ENCODE data around the gene THAP12. TPM values are rescaled to one million over a fixed set of nuclear protein-coding genes. Genes with fewer than 3 reads are reported as not detected.

The THAP12 gene
- total and polyA plus RNA-seq, 2 of the 13 experiments (the other 11 are each of a cell fraction or from before 2014, with no cell fraction given): 18.8 to 51.3 TPM

- TF ChIP-seq, protein P1, sequence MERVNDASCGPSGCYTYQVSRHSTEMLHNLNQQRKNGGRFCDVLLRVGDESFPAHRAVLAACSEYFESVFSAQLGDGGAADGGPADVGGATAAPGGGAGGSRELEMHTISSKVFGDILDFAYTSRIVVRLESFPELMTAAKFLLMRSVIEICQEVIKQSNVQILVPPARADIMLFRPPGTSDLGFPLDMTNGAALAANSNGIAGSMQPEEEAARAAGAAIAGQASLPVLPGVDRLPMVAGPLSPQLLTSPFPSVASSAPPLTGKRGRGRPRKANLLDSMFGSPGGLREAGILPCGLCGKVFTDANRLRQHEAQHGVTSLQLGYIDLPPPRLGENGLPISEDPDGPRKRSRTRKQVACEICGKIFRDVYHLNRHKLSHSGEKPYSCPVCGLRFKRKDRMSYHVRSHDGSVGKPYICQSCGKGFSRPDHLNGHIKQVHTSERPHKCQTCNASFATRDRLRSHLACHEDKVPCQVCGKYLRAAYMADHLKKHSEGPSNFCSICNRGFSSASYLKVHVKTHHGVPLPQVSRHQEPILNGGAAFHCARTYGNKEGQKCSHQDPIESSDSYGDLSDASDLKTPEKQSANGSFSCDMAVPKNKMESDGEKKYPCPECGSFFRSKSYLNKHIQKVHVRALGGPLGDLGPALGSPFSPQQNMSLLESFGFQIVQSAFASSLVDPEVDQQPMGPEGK (CRISPR knock-in tag; IDR thresholded peaks at IDR 0.05): peak; percentile 41; the same call in 1 of the 2 replicates
- TF ChIP-seq RXRA (CRISPR knock-in tag; IDR thresholded peaks at IDR 0.05) (peak; percentile 84), KLF6 (CRISPR knock-in tag; IDR thresholded peaks at IDR 0.05) (0 out of 2 replicates have a peak, but pooled peaks have one; percentile 44), ZNF644 (CRISPR knock-in tag; IDR thresholded peaks at IDR 0.05; ENCODE audit: low read depth) (0 out of 2 replicates have a peak, but pooled peaks have one; percentile 42), IRF2 (CRISPR knock-in tag; IDR thresholded peaks at IDR 0.05) (0 out of 2 replicates have a peak, but pooled peaks have one; percentile 31), NR2F2 (IDR thresholded peaks at IDR 0.05; ENCODE audit: borderline replicate concordance, low read depth) (peak; percentile 94), HMG20A (CRISPR knock-in tag; IDR thresholded peaks at IDR 0.05; ENCODE audit: borderline replicate concordance) (peak; percentile 89), NR2F1 (CRISPR knock-in tag; IDR thresholded peaks at IDR 0.05) (peak; percentile 90 to 93), NCOA2 (CRISPR knock-in tag; IDR thresholded peaks at IDR 0.05) (peak; percentile 74), KDM2A (CRISPR knock-in tag; IDR thresholded peaks at IDR 0.05; ENCODE audit: borderline replicate concordance, low read depth) (peak; percentile 58; the same call in 1 of the 2 replicates), ZNF326 (CRISPR knock-in tag; IDR thresholded peaks at IDR 0.05; ENCODE audit: borderline replicate concordance) (no peak), CBX5 (CRISPR knock-in tag; IDR thresholded peaks at IDR 0.05; ENCODE audit: borderline replicate concordance) (peak; percentile 55; the same call in 1 of the 2 replicates), ZFP82 (CRISPR knock-in tag; IDR thresholded peaks at IDR 0.05; ENCODE audit: borderline replicate concordance) (no peak), MED1 (CRISPR knock-in tag; IDR thresholded peaks at IDR 0.05) (peak; percentile 27; the same call in 1 of the 2 replicates), ELF1 (CRISPR knock-in tag; IDR thresholded peaks at IDR 0.05) (0 out of 2 replicates have a peak, but pooled peaks have one; percentile 47), JUN (CRISPR knock-in tag; IDR thresholded peaks at IDR 0.05) (0 out of 2 replicates have a peak, but pooled peaks have one; percentile 20)
- TF ChIP-seq, protein P2, sequence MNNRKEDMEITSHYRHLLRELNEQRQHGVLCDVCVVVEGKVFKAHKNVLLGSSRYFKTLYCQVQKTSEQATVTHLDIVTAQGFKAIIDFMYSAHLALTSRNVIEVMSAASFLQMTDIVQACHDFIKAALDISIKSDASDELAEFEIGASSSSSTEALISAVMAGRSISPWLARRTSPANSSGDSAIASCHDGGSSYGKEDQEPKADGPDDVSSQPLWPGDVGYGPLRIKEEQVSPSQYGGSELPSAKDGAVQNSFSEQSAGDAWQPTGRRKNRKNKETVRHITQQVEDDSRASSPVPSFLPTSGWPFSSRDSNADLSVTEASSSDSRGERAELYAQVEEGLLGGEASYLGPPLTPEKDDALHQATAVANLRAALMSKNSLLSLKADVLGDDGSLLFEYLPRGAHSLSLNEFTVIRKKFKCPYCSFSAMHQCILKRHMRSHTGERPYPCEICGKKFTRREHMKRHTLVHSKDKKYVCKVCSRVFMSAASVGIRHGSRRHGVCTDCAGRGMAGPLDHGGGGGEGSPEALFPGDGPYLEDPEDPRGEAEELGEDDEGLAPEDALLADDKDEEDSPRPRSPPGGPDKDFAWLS (CRISPR knock-in tag; IDR thresholded peaks at IDR 0.05; ENCODE audit: borderline replicate concordance): no peak
- TF ChIP-seq, protein P3, sequence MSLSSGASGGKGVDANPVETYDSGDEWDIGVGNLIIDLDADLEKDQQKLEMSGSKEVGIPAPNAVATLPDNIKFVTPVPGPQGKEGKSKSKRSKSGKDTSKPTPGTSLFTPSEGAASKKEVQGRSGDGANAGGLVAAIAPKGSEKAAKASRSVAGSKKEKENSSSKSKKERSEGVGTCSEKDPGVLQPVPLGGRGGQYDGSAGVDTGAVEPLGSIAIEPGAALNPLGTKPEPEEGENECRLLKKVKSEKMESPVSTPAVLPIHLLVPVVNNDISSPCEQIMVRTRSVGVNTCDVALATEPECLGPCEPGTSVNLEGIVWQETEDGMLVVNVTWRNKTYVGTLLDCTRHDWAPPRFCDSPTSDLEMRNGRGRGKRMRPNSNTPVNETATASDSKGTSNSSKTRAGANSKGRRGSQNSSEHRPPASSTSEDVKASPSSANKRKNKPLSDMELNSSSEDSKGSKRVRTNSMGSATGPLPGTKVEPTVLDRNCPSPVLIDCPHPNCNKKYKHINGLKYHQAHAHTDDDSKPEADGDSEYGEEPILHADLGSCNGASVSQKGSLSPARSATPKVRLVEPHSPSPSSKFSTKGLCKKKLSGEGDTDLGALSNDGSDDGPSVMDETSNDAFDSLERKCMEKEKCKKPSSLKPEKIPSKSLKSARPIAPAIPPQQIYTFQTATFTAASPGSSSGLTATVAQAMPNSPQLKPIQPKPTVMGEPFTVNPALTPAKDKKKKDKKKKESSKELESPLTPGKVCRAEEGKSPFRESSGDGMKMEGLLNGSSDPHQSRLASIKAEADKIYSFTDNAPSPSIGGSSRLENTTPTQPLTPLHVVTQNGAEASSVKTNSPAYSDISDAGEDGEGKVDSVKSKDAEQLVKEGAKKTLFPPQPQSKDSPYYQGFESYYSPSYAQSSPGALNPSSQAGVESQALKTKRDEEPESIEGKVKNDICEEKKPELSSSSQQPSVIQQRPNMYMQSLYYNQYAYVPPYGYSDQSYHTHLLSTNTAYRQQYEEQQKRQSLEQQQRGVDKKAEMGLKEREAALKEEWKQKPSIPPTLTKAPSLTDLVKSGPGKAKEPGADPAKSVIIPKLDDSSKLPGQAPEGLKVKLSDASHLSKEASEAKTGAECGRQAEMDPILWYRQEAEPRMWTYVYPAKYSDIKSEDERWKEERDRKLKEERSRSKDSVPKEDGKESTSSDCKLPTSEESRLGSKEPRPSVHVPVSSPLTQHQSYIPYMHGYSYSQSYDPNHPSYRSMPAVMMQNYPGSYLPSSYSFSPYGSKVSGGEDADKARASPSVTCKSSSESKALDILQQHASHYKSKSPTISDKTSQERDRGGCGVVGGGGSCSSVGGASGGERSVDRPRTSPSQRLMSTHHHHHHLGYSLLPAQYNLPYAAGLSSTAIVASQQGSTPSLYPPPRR (CRISPR knock-in tag; IDR thresholded peaks at IDR 0.05; ENCODE audit: borderline replicate concordance): peak; percentile 8; the same call in 1 of the 2 replicates
Observed at GRCh38 chr11:76329084-76329648, 51.8 kb downstream of the THAP12 start (continued).

All from HepG2 (cell line).